OCI-LY1 (cell line): ENCODE data around the gene PATJ.

Source experiments
- H2AFZ ChIP-seq: fragments of 200-600 bp; sonication (generic), shearing (Covaris generic); 2 replicates; pipeline ENCODE4 v1.6.0; 2014; ENCODE audit warnings: antibody characterized with exemption, mild to moderate bottlenecking, low read length
- H3F3A ChIP-seq: fragments of 200-600 bp; sonication (generic), shearing (Covaris generic); 2 replicates; pipeline ENCODE4 v1.6.0; 2014; ENCODE audit warnings: mild to moderate bottlenecking, antibody characterized with exemption, low read length, moderate library complexity; ENCODE audit not compliant: insufficient read depth
- H3K27ac ChIP-seq: fragments of 200-600 bp; sonication (generic); 2 replicates; pipeline ENCODE4 v1.5.1; 2014; ENCODE audit warnings: low read length, mixed run types, mild to moderate bottlenecking, low read depth; ENCODE audit not compliant: poor library complexity, severe bottlenecking
- H3K27me3 ChIP-seq: fragments of 200-600 bp; sonication (generic); 2 replicates; pipeline ENCODE4 v1.6.0; 2014; ENCODE audit warnings: antibody characterized with exemption, mild to moderate bottlenecking, low read length, moderate library complexity; ENCODE audit not compliant: insufficient read depth
- H3K36me3 ChIP-seq: fragments of 200-600 bp; sonication (generic); 2 replicates; pipeline ENCODE4 v1.6.1; 2014; ENCODE audit warnings: mild to moderate bottlenecking, antibody characterized with exemption, low read length, moderate library complexity, mixed read lengths; ENCODE audit not compliant: insufficient read depth
- H3K4me1 ChIP-seq: fragments of 200-600 bp; sonication (generic); 2 replicates; pipeline ENCODE4 v1.5.1; 2014; ENCODE audit warnings: mild to moderate bottlenecking, low read length, moderate library complexity; ENCODE audit not compliant: insufficient read depth, severe bottlenecking
- H3K4me2 ChIP-seq: fragments of 200-600 bp; sonication (generic), shearing (Covaris generic); 2 replicates; pipeline ENCODE4 v1.6.1; 2014; ENCODE audit warnings: low read length
- H3K4me3 ChIP-seq: fragments of 200-600 bp; sonication (generic); 2 replicates; pipeline ENCODE4 v1.5.1; 2014; ENCODE audit warnings: low read length, low read depth, mild to moderate bottlenecking, mixed read lengths; ENCODE audit not compliant: poor library complexity, severe bottlenecking
- H3K79me2 ChIP-seq: fragments of 200-600 bp; shearing (Covaris generic); 2 replicates; pipeline ENCODE4 v1.6.1; 2016; ENCODE audit warnings: mixed run types, low read length, mixed read lengths; ENCODE audit not compliant: insufficient read depth
- H3K9ac ChIP-seq: fragments of 200-600 bp; sonication (generic), shearing (Covaris generic); 2 replicates; pipeline ENCODE4 v1.6.1; 2014; ENCODE audit warnings: mild to moderate bottlenecking, low read length, mixed read lengths
- H3K9me2 ChIP-seq: fragments of 200-600 bp; sonication (generic), shearing (Covaris generic); 2 replicates; pipeline ENCODE4 v1.6.1; 2014; ENCODE audit warnings: low read depth, mild to moderate bottlenecking, low read length, mixed read lengths
- H3K9me3 ChIP-seq: fragments of 200-600 bp; shearing (Covaris generic); 2 replicates; pipeline ENCODE4 v1.6.1; 2014; ENCODE audit warnings: low read length, mixed read lengths
- H4K20me1 ChIP-seq: fragments of 200-600 bp; sonication (generic), shearing (Covaris generic); 2 replicates; pipeline ENCODE4 v1.6.0; 2016; ENCODE audit warnings: mild to moderate bottlenecking, low read length; ENCODE audit not compliant: insufficient read depth
- CTCF ChIP-seq: fragments of 200-600 bp; sonication (generic), shearing (Covaris generic); IDR thresholded peaks from 2 replicates; pipeline ENCODE4 v1.5.1; 2017; ENCODE audit warnings: mild to moderate bottlenecking, antibody characterized with exemption, low read length, moderate library complexity, mixed read lengths
- EZH2 ChIP-seq: fragments of 200-600 bp; sonication (generic), shearing (Covaris generic); IDR thresholded peaks from 2 replicates; pipeline ENCODE4 v1.8.0; 2017; ENCODE audit warnings: borderline replicate concordance, mixed run types, mild to moderate bottlenecking, antibody characterized with exemption, low read length, moderate library complexity, mixed read lengths

Gene PATJ

GRCh38 chr1:62012095-62012494 lies 269.8 kb downstream of the PATJ start:
- Histone ChIP-seq H3K9me3 (no peaks in the 10 kb centered on the region), H3K27me3 (no peaks in the 10 kb centered on the region), H3K36me3 (no peaks in the 10 kb centered on the region), H4K20me1 (no peaks in the 10 kb centered on the region), H3K27ac (no peak overlapping the region), H3K4me2 (no peak overlapping the region), H3K9me2 (no peaks in the 10 kb centered on the region), H2AFZ (no peak overlapping the region), H3F3A (no peaks in the 10 kb centered on the region), H3K79me2 (no peaks in the 10 kb centered on the region), H3K9ac (no peak overlapping the region), H3K4me3 (no peak overlapping the region), H3K4me1 (no peaks in the 10 kb centered on the region)
- no peak for TF ChIP-seq EZH2
- no peak for TF ChIP-seq CTCF

- no peak overlapping the region for H3K4me2 ChIP-seq
- H2AFZ ChIP-seq, result no peak overlapping the region
- H4K20me1 ChIP-seq, result no peaks in the 10 kb centered on the region
- no peaks in the 10 kb centered on the region for H3K36me3 ChIP-seq
- no peak overlapping the region for H3K9ac ChIP-seq
- TF ChIP-seq CTCF (no peak), EZH2 (no peak)
- no peaks in the 10 kb centered on the region for H3K79me2 ChIP-seq
- no peaks in the 10 kb centered on the region for H3K27me3 ChIP-seq
- no peak overlapping the region for H3K4me3 ChIP-seq
- no peaks in the 10 kb centered on the region for H3K9me2 ChIP-seq
- no peaks in the 10 kb centered on the region for H3K4me1 ChIP-seq
- H3F3A ChIP-seq, result no peaks in the 10 kb centered on the region
- H3K27ac ChIP-seq, result no peak overlapping the region
- H3K9me3 ChIP-seq, result no peaks in the 10 kb centered on the region
Observed at GRCh38 chr1:62012836-62013235, 270.6 kb downstream of the PATJ start.

GRCh38 chr1:62013264-62013663 lies 271.0 kb downstream of the PATJ start:
- no peaks in the 10 kb centered on the region for H3F3A ChIP-seq
- H3K9me3 ChIP-seq, result no peaks in the 10 kb centered on the region
- TF ChIP-seq CTCF, result no peak
- no peak for TF ChIP-seq EZH2
- H3K4me3 ChIP-seq, result no peak overlapping the region
- H3K79me2 ChIP-seq, result no peaks in the 10 kb centered on the region
- no peaks in the 10 kb centered on the region for H3K4me1 ChIP-seq
- no peak overlapping the region for H3K27ac ChIP-seq
- no peak overlapping the region for H2AFZ ChIP-seq
- no peaks in the 10 kb centered on the region for H3K27me3 ChIP-seq
- no peaks in the 10 kb centered on the region for H3K9me2 ChIP-seq
- no peak overlapping the region for H3K4me2 ChIP-seq
- H3K36me3 ChIP-seq, result no peaks in the 10 kb centered on the region
- no peak overlapping the region for H3K9ac ChIP-seq
- H4K20me1 ChIP-seq, result no peaks in the 10 kb centered on the region
